Stomach (tissue), 19 donors: Measurements from ENCODE around the gene TMEM250. TPM values are rescaled to one million over a fixed set of nuclear protein-coding genes. Genes with fewer than 3 reads are reported as not detected.
A peak's percentile ranks its signal among the peaks of the same experiment; 100 is the strongest.

Experiments
- DNase-seq, 2 donors: peaks; one replicate each; pipeline versions ENCODE4 v3.0.0 to v3.0.0-alpha.2; 2013 to 2019
- H3K27ac ChIP-seq, 5 donors: fragments of 200-600 bp in 4 of 5; sonication (generic) in 4 of 5; one replicate each; pipeline ENCODE4 v1.5.1; 2013 to 2019; ENCODE audit warnings: mild to moderate bottlenecking in 1 of 5, moderate library complexity in 1 of 5
- H3K27me3 ChIP-seq, 3 donors: fragments of 200-600 bp; sonication (generic); one replicate each; pipeline ENCODE4 v1.5.1; 2017 to 2019; ENCODE audit warnings: mixed run types in 1 of 3
- H3K36me3 ChIP-seq, 4 donors: fragments of 200-600 bp; sonication (generic); 1 replicate in 3 of 4; 2 replicates in 1 of 4; pipeline ENCODE4 v1.5.1; 2016 to 2019
- H3K4me1 ChIP-seq, 4 donors: fragments of 200-600 bp; sonication (generic); one replicate each; pipeline ENCODE4 v1.5.1; 2016 to 2019
- H3K4me3 ChIP-seq, 4 donors: fragments of 200-600 bp; sonication (generic) in 3 of 4; one replicate each; pipeline ENCODE4 v1.5.1; 2016 to 2019; ENCODE audit warnings: mild to moderate bottlenecking in 1 of 4
- H3K9me3 ChIP-seq, 4 donors: fragments of 200-600 bp; sonication (generic); one replicate each; pipeline ENCODE4 v1.5.1; 2016 to 2019
- CTCF ChIP-seq, 7 experiments: fragments of 450-650 bp in 4 of 7; fragments of 200-600 bp in 3 of 7; sonication (generic) in 3 of 7; IDR thresholded peaks; one replicate each; pipeline ENCODE4 v1.5.1; 2016 to 2019; ENCODE audit warnings: antibody characterized with exemption in 7 of 7, control low read depth in 2 of 7, mild to moderate bottlenecking in 1 of 7
- EP300 ChIP-seq: sonication (generic); formaldehyde crosslinking; IDR thresholded peaks from one replicate; pipeline ENCODE4 v1.6.1; 2017; ENCODE audit warnings: antibody characterized with exemption
- POLR2A ChIP-seq, 4 donors: fragments of 450-650 bp; IDR thresholded peaks; one replicate each; pipeline ENCODE4 v1.6.1; 2016; ENCODE audit warnings: antibody characterized with exemption in 4 of 4, control low read depth in 2 of 4, mild to moderate bottlenecking in 1 of 4, moderate library complexity in 1 of 4
- POLR2AphosphoS5 ChIP-seq, 3 donors: sonication (generic); formaldehyde crosslinking; IDR thresholded peaks; one replicate each; pipeline ENCODE4 v1.6.1; 2016; ENCODE audit warnings: antibody characterized with exemption in 3 of 3
- whole genome bisulfite sequencing, 5 donors: extraction: QIAGEN DNeasy Blood & Tissue Kit in 3 of 5; methylation state at CpG; one replicate each; pipeline versions ENCODE4 v1.1.5 to v1.1.7; 2013 to 2018; 5-methylcytosine and 5-hydroxymethylcytosine counted together
- intact Hi-C: fragments of 100-400 bp; cut with DNase I; formaldehyde crosslinking; loops from one replicate; pipeline ENCODE4 v1.15.1; 2023; ENCODE audit warnings: low total_unique reads
- long read RNA-seq, 10 donors: transcript quantifications; one replicate each; lab custom pipeline, GENCODE V29; 2026
- polyA plus RNA-seq, 3 donors: library from polyadenylated mRNA; stranded (reverse); fragments of 200-250 nt; gene quantifications; one replicate each; pipeline ENCODE4 v1.2.3, GENCODE V29; 2013
- total RNA-seq, 5 donors: library from RNA; depleted of rRNA; stranded (reverse); fragments of >200 nt; gene quantifications; one replicate each; pipeline versions ENCODE4 v1.1.0 to v1.2.3, GENCODE V29; 2014 to 2016
- donor health status: healthy with polysubstance abuse.
- donor health status: Bipolar disorder and iron deficiency.
- donor health status: healthy.

The TMEM250 gene
- total RNA-seq (100 to 1,000 TPM in 1 of 5 donors, 10 to 100 TPM in 4; 17.4 to 105 (median 30.3) TPM), polyA plus RNA-seq (10 to 100 TPM; 15.6 to 19.4 (median 16.6) TPM)
- long read RNA-seq, donor 1, partial matches to known transcripts, result 0 of 2 reads
- long read RNA-seq, donor 1, other reads (novel, unspliced or antisense), result 0 of 2 reads
- long read RNA-seq, donor 2, transcript TMEM250-201 (2 exons, 2,823 nt), result major isoform, 5 of 13 reads
- long read RNA-seq, donor 2, partial matches to known transcripts, result 8 of 13 reads
- long read RNA-seq, donor 2, other reads (novel, unspliced or antisense), result 0 of 13 reads
- long read RNA-seq, donor 3, transcript TMEM250-201 (2 exons, 2,823 nt), result major isoform, 6 of 14 reads
- long read RNA-seq, donor 3, partial matches to known transcripts, result 8 of 14 reads
- long read RNA-seq, donor 3, other reads (novel, unspliced or antisense), result 0 of 14 reads
- long read RNA-seq, donor 4, result 0 reads
- long read RNA-seq, donor 5, transcript TMEM250-201 (2 exons, 2,823 nt), result major isoform, 6 of 7 reads
- long read RNA-seq, donor 5, partial matches to known transcripts, result 0 of 7 reads
- long read RNA-seq, donor 5, other reads (novel, unspliced or antisense), result 0 of 7 reads
- long read RNA-seq, donor 6, transcript TMEM250-201 (2 exons, 2,823 nt), result major isoform, 9 of 9 reads
- long read RNA-seq, donor 6, partial matches to known transcripts, result 0 of 9 reads
- long read RNA-seq, donor 6, other reads (novel, unspliced or antisense), result 0 of 9 reads
- long read RNA-seq, donor 7, transcript TMEM250-201 (2 exons, 2,823 nt), result major isoform, 9 of 9 reads
- long read RNA-seq, donor 7, partial matches to known transcripts, result 0 of 9 reads
- long read RNA-seq, donor 7, other reads (novel, unspliced or antisense), result 0 of 9 reads
- long read RNA-seq, donor 8, partial matches to known transcripts, result 0 of 4 reads
- long read RNA-seq, donor 8, other reads (novel, unspliced or antisense), result 0 of 4 reads
- long read RNA-seq, donor 9, partial matches to known transcripts, result 0 of 2 reads
- long read RNA-seq, donor 9, other reads (novel, unspliced or antisense), result 0 of 2 reads
- long read RNA-seq, donor 10, transcript TMEM250-201 (2 exons, 2,823 nt), result major isoform, 7 of 7 reads
- long read RNA-seq, donor 10, partial matches to known transcripts, result 0 of 7 reads
- long read RNA-seq, donor 10, other reads (novel, unspliced or antisense), result 0 of 7 reads

- no peak for TF ChIP-seq POLR2A (IDR thresholded peaks at IDR 0.05)
- TF ChIP-seq EP300, result peak; percentile 26
- TF ChIP-seq CTCF (IDR thresholded peaks at IDR 0.05), result peak in 2 of 7 experiments; percentile 7 to 24
- peak; percentile 86 to 96 (median 88) for TF ChIP-seq POLR2AphosphoS5 (IDR thresholded peaks at IDR 0.05)
- peaks cover 29 to 50% (median 46%) of the 10 kb centered on the region in 4 donors for H3K4me1 ChIP-seq
- H3K36me3 ChIP-seq, result peaks cover 22 to 34% (median 26%) of the 10 kb centered on the region in 4 donors
- peak within 1 kb of the TSS; percentile 93 to 99 (median 96) for H3K27ac ChIP-seq
- no peaks in the 10 kb centered on the region for H3K9me3 ChIP-seq
- intact Hi-C loops, result no loop called here
- peaks cover 0 to 5% (median 0%) of the 10 kb centered on the region in 3 donors for H3K27me3 ChIP-seq
- peak; percentile 97 to 99 for DNase-seq
- H3K4me3 ChIP-seq, result peak within 1 kb of the TSS; percentile 77 to 90 (median 82)
- 0 to 1% (median 0%) methylated on average over 17 to 112 of the region's 112 CpGs; no CpG with 5 or more reads in 1 of the 5 donors for WGBS, 5 donors
Observed at GRCh38 chr9:136118320-136119060, at the start of gene TMEM250. TSS of gene TMEM250 (minus strand) at chr9:136118875. CDS start at chr9:136116900, 1,975 bp downstream.

- 54 to 78% (median 63%) methylated on average over 1 of the region's 1 CpG for WGBS, 5 donors
- TF ChIP-seq POLR2A (IDR thresholded peaks at IDR 0.05) (no peak), CTCF (IDR thresholded peaks at IDR 0.05) (no peak), EP300 (no peak), POLR2AphosphoS5 (IDR thresholded peaks at IDR 0.05) (no peak)
- Histone ChIP-seq H3K27me3 (peaks cover 0 to 37% (median 5%) of the 10 kb centered on the region in 3 donors), H3K4me1 (no peaks in the 10 kb centered on the region), H3K4me3 (no peak overlapping the region), H3K27ac (no peak overlapping the region), H3K9me3 (peaks cover 0 to 15% (median 4%) of the 10 kb centered on the region in 4 donors), H3K36me3 (no peaks in the 10 kb centered on the region)
- DNase-seq, result no peak
- intact Hi-C loops, result no loop called here
Observed at GRCh38 chr9:136163248-136163850, 44.7 kb upstream of the TMEM250 start.

- WGBS, 5 donors, result 51 to 84% (median 61%) methylated on average over 5 to 10 of the region's 10 CpGs
- intact Hi-C loops, result no loop called here
- no peaks in the 10 kb centered on the region for H3K36me3 ChIP-seq
Observed at GRCh38 chr9:136160995-136161610, 42.4 kb upstream of the TMEM250 start.

More at GRCh38 chr9:136160995-136161610, 42.4 kb upstream of the TMEM250 start:
- Histone ChIP-seq H3K27ac (no peak overlapping the region), H3K27me3 (peaks cover 3 to 57% (median 24%) of the 10 kb centered on the region in 3 donors), H3K4me1 (peaks cover 0 to 6% (median 0%) of the 10 kb centered on the region in 4 donors), H3K9me3 (peaks cover 0 to 6% (median 3%) of the 10 kb centered on the region in 4 donors), H3K4me3 (no peak overlapping the region)
- TF ChIP-seq POLR2AphosphoS5 (IDR thresholded peaks at IDR 0.05) (no peak), EP300 (no peak), POLR2A (IDR thresholded peaks at IDR 0.05) (no peak)
- DNase-seq, result no peak
